ENCODE data around the gene UBE3D. TPM values are rescaled to one million over a fixed set of nuclear protein-coding genes. Genes with fewer than 3 reads are reported as not detected.

UBE3D gene
- total and polyA plus RNA-seq, 11 donors, result 2.0 to 5.3 (median 2.9) TPM

- peaks cover 0 to 3% (median 0%) of the 10 kb centered on the region in 12 donors for H3K4me1 ChIP-seq
- intact Hi-C loops (cut with DNase I), result loop anchor here in 1 of 10 donors (5.0 kb wide), 1 partner anchor 36 kb away; no protein-coding TSS in a partner anchor
- TF ChIP-seq CTCF (IDR thresholded peaks at IDR 0.05) (no peak), POLR2A (IDR thresholded peaks at IDR 0.05) (no peak)
- WGBS, 4 donors, result 95 to 100% (median 98%) methylated on average over 1 of the region's 1 CpG
- H3K4me3 ChIP-seq, result no peak overlapping the region
- ATAC-seq, result no peak
- DNase-seq, result no peak
- H3K36me3 ChIP-seq, result peaks cover 0 to 67% (median 50%) of the 10 kb centered on the region in 9 donors
- no peaks in the 10 kb centered on the region for H3K27me3 ChIP-seq
- peaks cover 0 to 13% (median 6%) of the 10 kb centered on the region in 12 donors for H3K9me3 ChIP-seq
- H3K27ac ChIP-seq, result no peak overlapping the region
These were observed 42.7 kb upstream of the UBE3D start for GRCh38 chr6:83108378-83108777.

GRCh38 chr6:83098589-83098988 lies 32.9 kb upstream of the UBE3D start:
- no peak for TF ChIP-seq CTCF (IDR thresholded peaks at IDR 0.05)
- Histone ChIP-seq H3K4me3 (no peak overlapping the region), H3K4me1 (peaks cover 0 to 11% (median 2%) of the 10 kb centered on the region in 12 donors), H3K27ac (no peak overlapping the region), H3K9me3 (peaks cover 0 to 2% (median 0%) of the 10 kb centered on the region in 12 donors), H3K27me3 (no peaks in the 10 kb centered on the region), H3K36me3 (peaks cover 0 to 42% (median 29%) of the 10 kb centered on the region in 9 donors)
- no peak for ATAC-seq
- DNase-seq, result no peak
- WGBS, 4 donors, result 69 to 87% (median 81%) methylated on average over 3 of the region's 3 CpGs
- intact Hi-C loops (cut with DNase I), result no loop called here

GRCh38 chr6:83097675-83098074 lies 32.0 kb upstream of the UBE3D start:
- H3K4me3 ChIP-seq, result no peak overlapping the region
- peaks cover 0 to 33% (median 20%) of the 10 kb centered on the region in 9 donors for H3K36me3 ChIP-seq
- H3K27ac ChIP-seq, result no peak overlapping the region
- no peak for ATAC-seq
- DNase-seq, result no peak
- no peak for TF ChIP-seq POLR2A (IDR thresholded peaks at IDR 0.05)
- no peak for TF ChIP-seq CTCF (IDR thresholded peaks at IDR 0.05)
- intact Hi-C loops (cut with DNase I), result no loop called here
- 94 to 98% (median 96%) methylated on average over 1 of the region's 1 CpG for WGBS, 4 donors
- H3K4me1 ChIP-seq, result peaks cover 0 to 12% (median 3%) of the 10 kb centered on the region in 12 donors
- H3K9me3 ChIP-seq, result no peaks in the 10 kb centered on the region
- no peaks in the 10 kb centered on the region for H3K27me3 ChIP-seq

- ATAC-seq, result no peak
- 83 to 91% (median 84%) methylated on average over 2 of the region's 2 CpGs for WGBS, 4 donors
- no peak for TF ChIP-seq CTCF (IDR thresholded peaks at IDR 0.05)
- no peak for TF ChIP-seq POLR2A (IDR thresholded peaks at IDR 0.05)
- Histone ChIP-seq H3K4me3 (no peak overlapping the region), H3K9me3 (no peaks in the 10 kb centered on the region), H3K4me1 (peaks cover 0 to 12% (median 5%) of the 10 kb centered on the region in 12 donors), H3K36me3 (peaks cover 0 to 28% (median 15%) of the 10 kb centered on the region in 9 donors), H3K27me3 (no peaks in the 10 kb centered on the region), H3K27ac (no peak overlapping the region)
- intact Hi-C loops (cut with DNase I), result no loop called here
- DNase-seq, result no peak
These were observed 31.6 kb upstream of the UBE3D start for GRCh38 chr6:83097204-83097603.

Data from heart left ventricle (tissue), 16 donors.